Erythroblast (primary cell): ENCODE data around the gene ASPHD1.

ENCODE experiments used
- GATA1 ChIP-seq: IDR thresholded peaks from 2 replicates; pipeline ENCODE4 v1.6.1; 2011; ENCODE audit warnings: low read depth, mild to moderate bottlenecking, control low read depth, low read length, moderate library complexity
- POLR2A ChIP-seq: IDR thresholded peaks from 2 replicates; pipeline ENCODE4 v1.6.1; 2011; ENCODE audit warnings: mild to moderate bottlenecking, low read length

- TF ChIP-seq POLR2A, result no peak
- no peak for TF ChIP-seq GATA1
These were observed 40.1 kb upstream of the ASPHD1 start for GRCh38 chr16:29860218-29860617.
